ENCODE results near the gene NLE1.

GRCh38 chr17:35149941-35150340, 7.8 kb upstream of the NLE1 start:
- TF ChIP-seq, protein P1, sequence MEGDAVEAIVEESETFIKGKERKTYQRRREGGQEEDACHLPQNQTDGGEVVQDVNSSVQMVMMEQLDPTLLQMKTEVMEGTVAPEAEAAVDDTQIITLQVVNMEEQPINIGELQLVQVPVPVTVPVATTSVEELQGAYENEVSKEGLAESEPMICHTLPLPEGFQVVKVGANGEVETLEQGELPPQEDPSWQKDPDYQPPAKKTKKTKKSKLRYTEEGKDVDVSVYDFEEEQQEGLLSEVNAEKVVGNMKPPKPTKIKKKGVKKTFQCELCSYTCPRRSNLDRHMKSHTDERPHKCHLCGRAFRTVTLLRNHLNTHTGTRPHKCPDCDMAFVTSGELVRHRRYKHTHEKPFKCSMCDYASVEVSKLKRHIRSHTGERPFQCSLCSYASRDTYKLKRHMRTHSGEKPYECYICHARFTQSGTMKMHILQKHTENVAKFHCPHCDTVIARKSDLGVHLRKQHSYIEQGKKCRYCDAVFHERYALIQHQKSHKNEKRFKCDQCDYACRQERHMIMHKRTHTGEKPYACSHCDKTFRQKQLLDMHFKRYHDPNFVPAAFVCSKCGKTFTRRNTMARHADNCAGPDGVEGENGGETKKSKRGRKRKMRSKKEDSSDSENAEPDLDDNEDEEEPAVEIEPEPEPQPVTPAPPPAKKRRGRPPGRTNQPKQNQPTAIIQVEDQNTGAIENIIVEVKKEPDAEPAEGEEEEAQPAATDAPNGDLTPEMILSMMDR (IDR thresholded peaks at IDR 0.05), result no peak
- TF ChIP-seq POLR2AphosphoS5 (IDR thresholded peaks at IDR 0.05) (no peak), POLR2A (IDR thresholded peaks at IDR 0.05) (no peak), EP300 (IDR thresholded peaks at IDR 0.05) (no peak)

Measured in upper lobe of left lung (tissue), 4 donors.